T-helper 22 cell (primary cell): ENCODE data around the gene GNLY.
"Not testable (repeated sequence)": the region's sequence is repeated elsewhere in the genome, so short reads cannot be mapped to it uniquely, and the experiment has no call there.

Source experiments
- DNase-seq: peaks from one replicate; pipeline ENCODE4 v3.0.0-alpha.2; 2020; ENCODE audit warnings: low read depth

The GNLY gene

DNA sequence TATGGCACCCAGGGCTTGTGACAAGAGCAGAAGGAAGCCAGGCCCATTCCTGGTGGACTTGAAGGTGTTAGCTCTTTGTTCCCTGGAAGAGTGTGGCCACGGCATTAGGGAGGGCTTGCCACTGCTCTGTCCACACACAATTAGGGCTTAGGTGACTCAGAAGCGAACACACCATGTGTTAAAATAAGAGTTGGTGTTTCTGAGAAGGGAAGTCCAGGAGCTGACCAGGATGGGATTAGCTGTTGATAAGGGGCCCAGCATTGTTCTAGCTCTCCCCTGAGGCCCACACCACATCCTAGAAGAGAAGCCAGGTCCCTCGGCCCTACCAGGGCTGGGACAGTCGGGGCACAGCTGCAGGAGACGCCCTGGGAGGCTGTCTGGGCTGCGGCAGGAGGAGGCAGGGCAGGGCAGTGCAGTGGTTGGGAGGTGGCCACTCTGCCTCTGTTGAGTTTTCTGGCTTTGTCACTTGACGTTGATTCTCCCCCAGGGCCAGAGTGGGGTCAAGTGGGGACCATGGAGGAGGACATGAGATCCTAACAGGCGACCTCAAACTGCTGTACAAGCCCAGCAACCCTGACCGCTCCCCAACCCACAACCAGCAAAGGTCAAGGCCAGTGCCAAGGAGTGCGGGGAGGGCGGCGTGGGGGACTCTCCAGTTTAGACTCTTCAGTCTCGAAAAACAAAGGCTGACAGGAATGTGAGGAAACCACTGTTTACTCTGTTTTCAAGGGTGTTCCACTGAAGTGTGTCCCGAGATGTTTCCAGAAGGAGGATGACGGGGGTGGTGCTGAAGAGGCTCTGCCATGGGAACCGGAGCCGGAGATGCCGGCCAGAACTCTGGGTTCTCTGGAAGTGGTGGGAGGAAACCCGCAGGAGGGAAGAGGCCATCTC, 16.8 kb downstream of the GNLY start:
- DNase-seq, result no peak

DNA sequence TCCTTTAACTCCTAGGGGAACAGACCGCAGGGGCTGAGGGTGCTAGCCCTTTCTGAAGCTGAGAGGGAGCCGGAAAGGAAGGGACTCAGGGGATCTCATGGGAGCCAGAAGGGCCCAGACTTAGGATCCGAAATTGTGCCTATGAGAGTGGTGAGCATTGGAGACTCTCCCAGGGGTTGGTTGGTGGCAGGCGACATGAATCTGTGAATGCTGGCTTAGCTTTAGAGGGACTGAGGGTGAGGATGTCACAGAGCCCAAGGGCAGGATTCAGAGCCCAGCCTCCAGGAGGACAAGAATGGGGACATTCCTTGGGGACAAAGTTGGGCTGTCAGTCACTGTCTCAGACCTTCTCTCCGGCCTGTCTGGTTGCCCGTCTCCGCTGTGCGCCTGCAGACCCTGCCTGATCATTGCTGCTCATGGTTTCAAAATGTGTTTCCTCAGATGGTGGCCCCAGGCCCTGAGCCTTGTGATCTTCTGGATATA, 17.5 kb downstream of the GNLY start:
- DNase-seq, result no peak

DNA sequence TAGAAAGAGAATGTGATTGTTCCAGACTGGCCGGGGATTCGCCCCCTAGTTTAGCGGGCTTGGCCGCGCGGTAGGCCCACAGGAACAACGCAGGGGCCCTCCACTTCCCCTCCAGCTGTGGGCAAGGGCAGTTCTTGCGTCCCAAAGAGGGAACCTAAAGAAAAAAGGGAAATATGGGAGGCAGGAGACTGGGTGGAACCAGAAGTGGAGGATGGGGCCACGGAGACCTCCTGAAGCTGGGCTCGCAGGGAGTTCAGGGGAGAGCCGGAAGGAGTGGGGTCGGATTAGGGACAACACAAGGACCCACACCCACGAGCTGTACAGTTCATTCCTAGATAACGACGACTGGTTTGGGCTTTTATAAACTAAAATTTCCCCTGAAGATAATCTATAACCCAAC, 18.2 kb downstream of the GNLY start:
- DNase-seq, result no peak

DNA sequence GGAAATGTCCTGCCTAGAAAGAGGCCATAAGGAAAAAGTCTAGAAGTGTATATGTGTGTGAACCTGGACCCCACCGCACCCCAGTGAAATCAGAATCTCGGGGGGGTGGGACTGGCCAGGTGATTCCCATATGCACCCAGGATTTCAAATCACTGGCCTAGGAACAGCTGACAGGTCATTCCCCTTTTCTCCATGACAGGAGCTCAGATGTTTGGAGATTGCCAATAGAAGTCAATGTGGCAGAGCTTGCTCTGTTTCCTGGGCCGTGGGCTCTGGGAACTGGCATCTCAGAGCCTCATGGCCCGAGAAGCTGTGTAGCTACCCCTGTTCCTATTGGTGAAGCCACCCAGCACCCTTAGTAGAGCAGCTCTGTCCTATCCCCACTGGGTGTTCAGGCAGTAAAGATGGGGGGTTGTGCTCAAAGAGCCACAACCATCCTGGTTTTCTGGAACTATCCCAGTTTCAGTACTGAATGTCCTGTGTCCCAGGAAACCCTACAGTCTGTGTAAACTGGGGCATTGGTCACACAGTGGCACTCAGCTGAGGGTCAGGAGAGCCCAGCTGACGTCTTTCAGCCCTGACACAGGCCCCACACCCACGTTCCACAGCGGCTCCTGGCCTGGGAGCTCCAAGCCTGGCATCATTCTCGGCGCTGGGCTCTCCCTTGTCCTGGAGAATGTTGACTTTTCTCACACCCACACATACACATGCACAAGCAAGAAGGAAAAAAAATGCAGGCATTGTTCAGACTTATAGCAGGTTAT, 18.9 kb downstream of the GNLY start:
- DNase-seq, result no peak

GRCh38 chr2:85713836-85714235, 19.7 kb downstream of the GNLY start:
- DNase-seq, result no peak

- DNase-seq, result not testable (repeated sequence)
Measured at GRCh38 chr2:85714421-85714820, 20.3 kb downstream of the GNLY start.

DNA sequence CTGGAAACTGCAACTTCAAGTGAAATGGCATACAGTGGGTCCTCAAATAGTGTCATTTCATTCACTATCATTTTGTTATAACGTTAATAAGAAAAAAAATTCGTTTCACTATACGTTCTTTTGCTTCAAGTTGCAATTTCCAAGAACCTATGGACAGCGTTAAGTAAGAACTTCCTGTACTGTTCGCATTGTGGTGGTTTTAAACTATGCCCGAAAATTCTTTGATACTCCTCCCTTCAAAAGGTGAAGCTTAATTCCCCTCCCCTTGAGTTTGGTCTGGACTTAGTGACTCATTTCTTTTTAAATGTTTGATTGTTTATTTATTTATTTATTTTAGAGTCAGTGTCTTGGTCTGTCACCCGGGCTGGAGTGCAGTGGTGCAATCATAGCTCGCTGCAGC, 20.7 kb downstream of the GNLY start:
- DNase-seq, result no peak

DNA sequence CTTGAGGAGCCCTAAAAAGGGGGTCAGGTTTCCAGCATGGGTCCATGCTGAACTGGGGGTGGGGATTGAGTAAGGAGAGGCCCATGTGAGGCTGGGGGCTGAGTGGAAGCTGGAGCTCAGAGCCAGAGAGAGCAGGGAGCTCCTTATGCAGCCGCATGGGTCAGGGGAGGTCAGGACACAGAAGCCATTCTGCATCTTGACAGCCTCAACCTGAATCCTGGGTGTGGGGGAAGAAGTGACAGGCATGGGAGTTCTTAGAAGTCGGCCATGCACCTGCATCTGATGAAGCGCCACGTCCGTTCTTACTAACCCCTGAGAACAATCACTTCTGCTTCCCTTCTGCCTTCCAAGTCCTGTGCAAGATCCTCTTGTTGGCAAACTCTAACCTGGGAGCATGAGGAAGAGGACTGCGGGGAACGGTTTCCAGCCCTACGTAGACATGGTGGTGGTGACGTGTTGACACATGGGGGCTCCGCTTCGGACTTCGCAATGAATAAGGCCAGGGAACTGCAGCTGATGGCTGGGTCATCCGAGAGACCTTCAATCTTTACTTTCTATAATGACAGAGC, 22.3 kb downstream of the GNLY start:
- no peak for DNase-seq

GRCh38 chr2:85717308-85718008, 23.3 kb downstream of the GNLY start:
- DNase-seq, result no peak

GRCh38 chr2:85718009-85718391, 23.8 kb downstream of the GNLY start:
- DNase-seq, result no peak

DNA sequence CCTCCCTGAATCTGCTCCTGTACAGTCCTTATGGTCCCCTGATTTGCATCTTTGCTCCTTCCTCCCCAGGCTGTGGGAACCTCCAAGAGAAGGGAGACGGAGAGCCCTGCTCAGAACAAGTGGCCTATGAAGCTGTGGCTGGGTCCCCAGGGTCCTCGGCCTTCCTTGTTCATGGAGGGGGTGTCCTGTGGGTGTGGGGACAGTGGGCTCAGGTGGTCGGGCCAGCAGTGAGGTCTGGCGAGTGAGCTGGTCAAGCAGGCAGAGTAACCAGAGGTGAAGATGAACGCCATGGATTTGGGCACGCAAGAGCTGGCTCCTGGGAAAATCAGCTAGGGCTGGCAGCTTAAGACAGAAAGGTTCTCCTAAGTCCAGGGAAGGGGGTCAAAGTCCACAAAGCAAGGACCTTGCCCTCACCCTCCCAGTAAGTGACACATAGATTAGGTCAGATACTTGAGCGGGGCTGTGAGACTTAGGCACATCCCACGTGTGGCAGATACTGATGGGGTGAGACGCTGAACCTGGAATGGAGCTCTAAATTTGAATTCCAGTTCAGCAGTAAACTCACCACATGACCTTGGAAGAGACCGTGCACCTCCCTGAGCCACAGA, 24.8 kb downstream of the GNLY start:
- no peak for DNase-seq

- DNase-seq, result no peak
Measured at GRCh38 chr2:85719609-85720240, 25.6 kb downstream of the GNLY start.

- DNase-seq, result no peak
Measured at GRCh38 chr2:85720533-85720932, 26.4 kb downstream of the GNLY start.

DNA sequence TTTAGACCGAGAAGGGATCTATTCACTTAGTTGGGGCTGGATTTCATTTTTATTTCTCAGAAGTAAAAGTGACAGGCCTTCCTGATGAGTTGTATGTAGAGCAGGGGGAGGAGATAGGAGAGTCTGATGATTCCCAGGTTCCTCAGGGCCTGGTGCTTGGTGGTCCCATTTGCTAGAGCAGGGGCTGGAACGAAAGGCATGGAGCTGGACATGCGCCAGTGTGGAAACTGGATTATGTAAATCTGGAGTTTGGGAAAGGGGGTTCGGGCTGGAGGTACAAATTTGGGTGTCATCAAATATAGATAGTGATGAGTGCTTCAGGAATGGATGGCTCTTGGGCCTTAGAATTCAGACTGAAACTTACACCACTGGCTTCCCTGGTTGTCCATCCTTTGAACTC, 27.5 kb downstream of the GNLY start:
- DNase-seq, result no peak

- DNase-seq, result no peak
Measured at GRCh38 chr2:85722519-85722918, 28.4 kb downstream of the GNLY start.

- no peak for DNase-seq
Measured at GRCh38 chr2:85723707-85724360, 29.7 kb downstream of the GNLY start.

DNA sequence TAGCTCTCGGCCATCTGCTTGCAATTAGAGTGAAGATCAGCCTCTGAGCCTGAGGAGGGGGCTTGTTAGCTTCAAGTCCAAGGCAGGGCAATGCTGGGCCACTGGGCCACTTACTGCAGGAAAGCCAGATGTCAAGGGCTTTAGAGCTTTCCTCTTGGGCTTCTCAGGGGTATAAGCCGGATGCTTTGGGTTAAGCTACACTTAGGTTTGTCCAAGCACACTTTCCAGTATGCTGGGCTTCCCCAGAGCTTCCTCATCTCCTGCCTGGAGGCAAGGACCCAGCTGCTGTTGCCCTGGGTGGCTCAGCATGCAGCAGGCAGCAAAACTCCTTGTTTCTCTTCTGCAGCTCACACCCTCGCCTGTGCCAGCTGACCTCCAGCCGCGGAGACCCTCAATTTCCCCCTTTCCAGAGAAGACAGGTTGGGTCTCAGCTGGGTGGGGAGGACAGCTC, 30.6 kb downstream of the GNLY start:
- DNase-seq, result no peak

GRCh38 chr2:85725451-85725850, 31.3 kb downstream of the GNLY start:
- DNase-seq, result no peak

- DNase-seq, result no peak
Measured at GRCh38 chr2:85727798-85728197, 33.6 kb downstream of the GNLY start.

DNA sequence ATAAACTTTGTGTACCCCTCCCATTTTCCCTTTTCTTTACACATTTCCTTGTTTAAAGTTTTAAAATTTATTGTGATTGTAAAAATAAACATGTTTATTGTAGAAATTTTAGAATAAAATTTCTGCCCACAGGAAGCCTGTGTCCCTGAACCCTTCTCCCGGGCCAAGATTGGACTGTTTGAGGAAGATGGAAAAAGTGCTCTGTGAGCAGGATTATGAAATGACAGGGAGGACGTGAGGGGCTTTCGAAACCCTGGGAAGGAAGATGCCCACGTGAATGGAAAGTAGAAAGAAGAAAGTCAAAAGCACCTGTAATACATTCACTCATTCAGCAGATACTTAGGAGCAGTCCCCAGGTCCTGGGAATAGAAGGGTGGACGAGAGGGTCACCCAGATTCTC, 34.2 kb downstream of the GNLY start:
- DNase-seq, result no peak
